GM12878 (cell line): ENCODE results near the gene HIRA. TPM values are rescaled to one million over a fixed set of nuclear protein-coding genes. Genes with fewer than 3 reads are reported as not detected.

Source experiments
- ATAC-seq: fragments of 200-7000 bp; cut with Tn5 transposase; 3 replicates; pipeline ENCODE4 v1.9.1; 2020; ENCODE audit warnings: mild to moderate bottlenecking, moderate library complexity
- BruUV-seq: library from RNA; stranded (reverse); fragments of 400-500 nt; replicated peaks from 2 replicates; lab custom pipeline; 2021; lab: Mats Ljungman, UMichigan
- CTCF ChIA-PET: fragments of 300-600 bp; sonication (Branson Sonifier 250); formaldehyde crosslinking; extraction: SDS; loops from one replicate; lab custom pipeline; 2021; ENCODE audit warnings: inconsistent platforms; lab: Yijun Ruan, JAX
- POLR2A ChIA-PET: fragments of 350-600 bp; formaldehyde crosslinking; extraction: SDS; loops from one replicate; lab custom pipeline; 2021; ENCODE audit warnings: inconsistent platforms; lab: Charles Lee
- RAD21 ChIA-PET: fragments of 300-600 bp; sonication (Branson Sonifier 250); formaldehyde crosslinking; loops from one replicate; lab custom pipeline; 2023; ENCODE audit warnings: antibody characterized with exemption; ENCODE audit not compliant: unreplicated experiment; lab: Charles Lee
- SMC1A ChIA-PET: fragments of 300-600 bp; sonication (Branson Sonifier 250); formaldehyde crosslinking; loops from one replicate; lab custom pipeline; 2023; ENCODE audit not compliant: unreplicated experiment, uncharacterized antibody; lab: Charles Lee
- DNase-seq: peaks from one replicate; pipeline ENCODE4 v3.0.0-alpha.2; 2011; ENCODE audit warnings: low read depth, low spot score
- FAIRE-seq: peaks from 3 replicates; lab custom pipeline; 2011; peaks lifted over from hg19 to GRCh38; lab: Jason Lieb, UNC
- H2AFZ ChIP-seq: 2 replicates; pipeline ENCODE4 v1.6.0; 2011; ENCODE audit warnings: low read depth, low read length, control low read depth; ENCODE audit not compliant: control insufficient read depth
- H3K27ac ChIP-seq: 2 replicates; pipeline ENCODE4 v1.5.1; 2011; ENCODE audit warnings: control low read depth; ENCODE audit not compliant: control insufficient read depth, insufficient read depth
- H3K27me3 ChIP-seq, 2 experiments: replicated peaks in 1 of 2; 2 replicates each; pipeline versions ENCODE4 v1.6.0 to v1.6.1; 2011; ENCODE audit warnings: low read length in 1 of 2; ENCODE audit not compliant: control insufficient read depth in 2 of 2, insufficient read depth in 2 of 2
- H3K36me3 ChIP-seq, 2 experiments: 2 replicates each; pipeline ENCODE4 v1.5.1; 2011; ENCODE audit warnings: low read length in 1 of 2; ENCODE audit not compliant: control insufficient read depth in 2 of 2, insufficient read depth in 2 of 2
- H3K4me1 ChIP-seq: 2 replicates; pipeline ENCODE4 v1.6.1; 2011; ENCODE audit warnings: mild to moderate bottlenecking, low read length, moderate library complexity, mixed read lengths; ENCODE audit not compliant: control insufficient read depth, insufficient read depth
- H3K4me2 ChIP-seq: 2 replicates; pipeline ENCODE4 v1.6.0; 2011; ENCODE audit warnings: control low read depth; ENCODE audit not compliant: control insufficient read depth, insufficient read depth
- H3K4me3 ChIP-seq: fragments of 200-600 bp; sonication (generic); 2 replicates; pipeline ENCODE4 v1.5.1; 2016
- H3K79me2 ChIP-seq: 2 replicates; pipeline ENCODE4 v1.6.0; 2011; ENCODE audit warnings: low read length; ENCODE audit not compliant: control insufficient read depth, insufficient read depth
- H3K9ac ChIP-seq: 2 replicates; pipeline ENCODE4 v1.8.0; 2011; ENCODE audit warnings: low read length, control low read depth, mixed read lengths; ENCODE audit not compliant: control insufficient read depth, insufficient read depth
- H3K9me3 ChIP-seq: replicated peaks from 3 replicates; pipeline ENCODE4 v1.5.1; 2011; ENCODE audit warnings: mild to moderate bottlenecking, low read length; ENCODE audit not compliant: control insufficient read depth, insufficient read depth
- H4K20me1 ChIP-seq: 2 replicates; pipeline ENCODE4 v1.6.0; 2011; ENCODE audit not compliant: control insufficient read depth, insufficient read depth
- ASH2L ChIP-seq: fragments of 300-600, 200-600 bp; sonication (generic); IDR thresholded peaks from 2 replicates; pipeline ENCODE4 v1.6.1; 2017; ENCODE audit warnings: low read depth, mild to moderate bottlenecking, borderline replicate concordance
- ATF7 ChIP-seq: fragments of 450-650 bp; IDR thresholded peaks from 2 replicates; pipeline ENCODE4 v1.6.1; 2016; ENCODE audit warnings: low read depth, mild to moderate bottlenecking
- BRCA1 ChIP-seq: IDR thresholded peaks from 2 replicates; pipeline ENCODE4 v1.6.1; 2011; ENCODE audit warnings: low read depth, low read length, improper control_type of control experiment
- KLF5 ChIP-seq: fragments of 450-650 bp; IDR thresholded peaks from 2 replicates; pipeline ENCODE4 v1.6.1; 2014; ENCODE audit warnings: mild to moderate bottlenecking; ENCODE audit not compliant: partially characterized antibody
- SIX5 ChIP-seq: IDR thresholded peaks from 2 replicates; pipeline ENCODE4 v1.6.1; 2011; ENCODE audit warnings: mild to moderate bottlenecking, low read depth, low read length, moderate library complexity; ENCODE audit not compliant: severe bottlenecking
- TBL1XR1 ChIP-seq: IDR thresholded peaks from 2 replicates; pipeline ENCODE4 v1.6.1; 2012; ENCODE audit warnings: low read depth, low read length, improper control_type of control experiment
- TCF3 ChIP-seq: IDR thresholded peaks from 2 replicates; pipeline ENCODE4 v1.6.1; 2012; ENCODE audit warnings: low read depth, mild to moderate bottlenecking, low read length, borderline replicate concordance; ENCODE audit not compliant: insufficient read depth
- ZNF207 ChIP-seq: fragments of 450-650 bp; IDR thresholded peaks from 2 replicates; pipeline ENCODE4 v1.6.1; 2014; ENCODE audit warnings: antibody characterized with exemption, mild to moderate bottlenecking, borderline replicate concordance
- WGBS: methylation state at CpG from one replicate; pipeline ENCODE4 v1.1.6; 2016; ENCODE audit warnings: low lambda C conversion rate; ENCODE audit not compliant: insufficient replicate concordance, insufficient coverage; ENCODE audit errors: missing lambda C conversion rate; 5-methylcytosine and 5-hydroxymethylcytosine counted together
- in situ Hi-C: fragments of 300-500 bp; cut with MboI; formaldehyde crosslinking; loops from 9 replicates; pipeline ENCODE4 v1.14.3; 2018; ENCODE audit warnings: mixed read lengths
- intact Hi-C: fragments of 100-400 bp; cut with micrococcal nuclease; formaldehyde crosslinking; loops from one replicate; pipeline ENCODE4 v1.14.2; 2022; ENCODE audit not compliant: unreplicated experiment
- polyA plus RNA-seq, 11 experiments: library from polyadenylated mRNA; depleted of rRNA in 4 of 11; unstranded in 6 of 11; stranded (reverse) in 5 of 11; fragments of >200 nt; fragmentation: Nextera tagmentation in 4 of 11; fragmentation: Illumina TruSeq in 1 of 11; extraction: Ambion mirVana in 4 of 11; extraction: Trizol in 1 of 11; gene quantifications; 1 replicate in 1 of 11; 2 replicates in 10 of 11; pipeline versions ENCODE4 v1.2.1 to v1.2.3, GENCODE V29; 2011 to 2016; ENCODE audit warnings: inconsistent platforms in 2 of 11, missing spikeins in 2 of 11, low read depth in 1 of 11
- total RNA-seq, 4 experiments: library from RNA; depleted of rRNA in 3 of 4; stranded (reverse); fragments of >200 nt in 3 of 4; fragmentation: Illumina TruSeq in 1 of 4; extraction: Trizol in 1 of 4; gene quantifications; 2 replicates each; pipeline versions ENCODE4 v1.2.1 to v1.2.3, GENCODE V29; 2013 to 2021
- TF ChIP-seq, protein P1 (sequence below): fragments of 450-650 bp; formaldehyde crosslinking; IDR thresholded peaks from 2 replicates; pipeline ENCODE4 v1.5.0; 2022; ENCODE audit warnings: mild to moderate bottlenecking, missing genetic modification characterization
- TF ChIP-seq, protein P2 (sequence below): fragments of 450-650 bp; IDR thresholded peaks from 2 replicates; pipeline ENCODE4 v1.6.1; 2018; ENCODE audit warnings: mild to moderate bottlenecking, low read depth, moderate library complexity; ENCODE audit not compliant: partially characterized antibody

The HIRA gene
- total and polyA plus RNA-seq, 10 of the 15 experiments (the other 5 are each of a cell fraction or from before 2014, with no cell fraction given) = 0.34 to 32.7 (median 14.5) TPM

DNA sequence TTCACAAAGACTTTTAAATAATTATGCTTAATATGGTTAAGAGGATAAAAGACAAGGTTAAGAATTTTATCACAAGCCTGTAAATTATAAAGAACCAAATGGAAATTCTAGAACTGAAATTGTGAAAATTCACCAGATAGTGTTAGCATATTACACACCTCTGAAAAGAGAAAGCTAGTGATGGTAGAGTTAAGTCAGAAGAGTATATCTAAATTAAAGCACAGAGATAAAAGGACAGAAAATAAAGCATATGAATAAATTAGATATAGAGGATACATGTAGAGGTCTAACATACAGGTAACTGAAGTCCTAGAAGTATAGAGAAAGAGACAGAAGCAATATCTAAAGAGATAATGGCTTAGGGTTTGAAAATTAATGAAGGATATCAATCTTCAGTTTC, 135.8 kb downstream of the HIRA start:
- SMC1A ChIA-PET = interaction anchor here (0.9 to 1.7 kb wide), 6 partner anchors 10 to 334 kb away, joined by 3 to 5 read pairs (median 4); partner anchors contain the start of gene CDC45
- peaks cover 9% of the 10 kb centered on the region for H3K4me1 ChIP-seq
- intact Hi-C loops = loop anchor here (10.0 kb wide), 2 partner anchors 129 to 179 kb away; partner anchors contain the start of genes CDC45 and UFD1

DNA sequence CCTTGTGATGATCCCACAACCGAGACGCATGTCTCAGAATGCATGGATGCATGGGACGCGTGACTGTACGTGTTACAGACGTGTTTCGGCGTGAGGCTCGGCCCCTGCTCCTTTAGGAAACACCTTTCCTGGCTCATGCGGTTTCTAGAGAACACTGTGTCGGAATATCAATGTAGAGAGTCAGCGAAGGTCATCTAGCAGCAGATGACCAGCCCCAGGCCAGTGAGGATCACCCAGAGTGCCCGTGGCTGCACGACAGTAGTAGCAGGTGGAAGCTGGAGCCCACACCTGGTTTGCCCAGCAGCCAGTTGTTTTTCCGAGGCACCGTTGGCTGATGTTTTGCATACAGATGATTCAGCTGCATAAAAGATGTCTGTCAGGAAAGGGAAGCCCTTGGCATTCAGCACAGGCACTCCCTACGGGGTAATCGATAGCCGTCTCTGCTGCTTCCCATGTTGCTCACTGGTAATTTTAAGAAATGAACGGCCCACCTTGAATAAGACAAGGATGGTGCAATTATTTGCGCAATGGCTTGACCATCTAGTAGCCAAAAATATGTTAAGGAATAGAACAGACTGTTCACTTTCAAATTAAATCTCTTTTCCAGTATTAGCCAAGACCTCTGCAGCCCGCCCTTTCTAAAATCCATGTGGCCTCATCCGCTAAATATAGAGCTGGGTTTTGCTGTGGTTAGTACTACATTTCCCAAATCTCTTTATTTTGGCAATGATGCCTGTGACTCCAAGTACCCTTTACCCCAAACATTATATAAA, 138.9 kb downstream of the HIRA start:
- FAIRE-seq = no peak
- peak overlapping the region; percentile 96; the same call in 1 of the 2 replicates for H3K4me3 ChIP-seq
- TF ChIP-seq, protein P1, sequence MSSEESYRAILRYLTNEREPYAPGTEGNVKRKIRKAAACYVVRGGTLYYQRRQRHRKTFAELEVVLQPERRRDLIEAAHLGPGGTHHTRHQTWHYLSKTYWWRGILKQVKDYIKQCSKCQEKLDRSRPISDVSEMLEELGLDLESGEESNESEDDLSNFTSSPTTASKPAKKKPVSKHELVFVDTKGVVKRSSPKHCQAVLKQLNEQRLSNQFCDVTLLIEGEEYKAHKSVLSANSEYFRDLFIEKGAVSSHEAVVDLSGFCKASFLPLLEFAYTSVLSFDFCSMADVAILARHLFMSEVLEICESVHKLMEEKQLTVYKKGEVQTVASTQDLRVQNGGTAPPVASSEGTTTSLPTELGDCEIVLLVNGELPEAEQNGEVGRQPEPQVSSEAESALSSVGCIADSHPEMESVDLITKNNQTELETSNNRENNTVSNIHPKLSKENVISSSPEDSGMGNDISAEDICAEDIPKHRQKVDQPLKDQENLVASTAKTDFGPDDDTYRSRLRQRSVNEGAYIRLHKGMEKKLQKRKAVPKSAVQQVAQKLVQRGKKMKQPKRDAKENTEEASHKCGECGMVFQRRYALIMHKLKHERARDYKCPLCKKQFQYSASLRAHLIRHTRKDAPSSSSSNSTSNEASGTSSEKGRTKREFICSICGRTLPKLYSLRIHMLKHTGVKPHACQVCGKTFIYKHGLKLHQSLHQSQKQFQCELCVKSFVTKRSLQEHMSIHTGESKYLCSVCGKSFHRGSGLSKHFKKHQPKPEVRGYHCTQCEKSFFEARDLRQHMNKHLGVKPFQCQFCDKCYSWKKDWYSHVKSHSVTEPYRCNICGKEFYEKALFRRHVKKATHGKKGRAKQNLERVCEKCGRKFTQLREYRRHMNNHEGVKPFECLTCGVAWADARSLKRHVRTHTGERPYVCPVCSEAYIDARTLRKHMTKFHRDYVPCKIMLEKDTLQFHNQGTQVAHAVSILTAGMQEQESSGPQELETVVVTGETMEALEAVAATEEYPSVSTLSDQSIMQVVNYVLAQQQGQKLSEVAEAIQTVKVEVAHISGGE (CRISPR knock-in tag) = no peak
- no peak for TF ChIP-seq ZNF207
- TF ChIP-seq ASH2L = no peak
- TF ChIP-seq BRCA1 = no peak
- TF ChIP-seq, protein P2, sequence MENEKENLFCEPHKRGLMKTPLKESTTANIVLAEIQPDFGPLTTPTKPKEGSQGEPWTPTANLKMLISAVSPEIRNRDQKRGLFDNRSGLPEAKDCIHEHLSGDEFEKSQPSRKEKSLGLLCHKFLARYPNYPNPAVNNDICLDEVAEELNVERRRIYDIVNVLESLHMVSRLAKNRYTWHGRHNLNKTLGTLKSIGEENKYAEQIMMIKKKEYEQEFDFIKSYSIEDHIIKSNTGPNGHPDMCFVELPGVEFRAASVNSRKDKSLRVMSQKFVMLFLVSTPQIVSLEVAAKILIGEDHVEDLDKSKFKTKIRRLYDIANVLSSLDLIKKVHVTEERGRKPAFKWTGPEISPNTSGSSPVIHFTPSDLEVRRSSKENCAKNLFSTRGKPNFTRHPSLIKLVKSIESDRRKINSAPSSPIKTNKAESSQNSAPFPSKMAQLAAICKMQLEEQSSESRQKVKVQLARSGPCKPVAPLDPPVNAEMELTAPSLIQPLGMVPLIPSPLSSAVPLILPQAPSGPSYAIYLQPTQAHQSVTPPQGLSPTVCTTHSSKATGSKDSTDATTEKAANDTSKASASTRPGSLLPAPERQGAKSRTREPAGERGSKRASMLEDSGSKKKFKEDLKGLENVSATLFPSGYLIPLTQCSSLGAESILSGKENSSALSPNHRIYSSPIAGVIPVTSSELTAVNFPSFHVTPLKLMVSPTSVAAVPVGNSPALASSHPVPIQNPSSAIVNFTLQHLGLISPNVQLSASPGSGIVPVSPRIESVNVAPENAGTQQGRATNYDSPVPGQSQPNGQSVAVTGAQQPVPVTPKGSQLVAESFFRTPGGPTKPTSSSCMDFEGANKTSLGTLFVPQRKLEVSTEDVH = no peak
- TF ChIP-seq KLF5 = no peak

More for the DNA sequence above, 135.8 kb downstream of the HIRA start:
- H3K27me3 ChIP-seq = peaks cover 3 to 4% of the 10 kb centered on the region in 2 experiments
- CTCF ChIA-PET = interaction anchor here (0.6 to 2.9 kb wide), 4 partner anchors 10 to 1103 kb away, joined by 3 to 10 read pairs (median 4); partner anchors contain the start of gene SLC25A1
- TF ChIP-seq TBL1XR1 (no peak), ATF7 (no peak), TCF3 (no peak), SIX5 (no peak)
- TF ChIP-seq, all 136 proteins: peak for 0
- in situ Hi-C loops = no loop called here
- Histone ChIP-seq H3K9me3 (no peaks in the 10 kb centered on the region), H3K27ac (no peak overlapping the region), H3K4me2 (no peak overlapping the region), H4K20me1 (no peaks in the 10 kb centered on the region), H3K36me3 (no peaks in the 10 kb centered on the region), H3K4me3 (no peak overlapping the region), H3K9ac (no peak overlapping the region), H2AFZ (no peak overlapping the region), H3K79me2 (no peaks in the 10 kb centered on the region)
- BruUV-seq = no TSS peak
- DNase-seq = no peak
- ChIA-PET POLR2A (no interaction called here), RAD21 (interaction anchor here (1.1 to 1.4 kb wide), 2 partner anchors 117 to 181 kb away, joined by 3 to 4 read pairs; partner anchors contain the start of gene SLC25A1)
- no peak for FAIRE-seq
- ATAC-seq = no peak

More for the DNA sequence above, 138.9 kb downstream of the HIRA start:
- H4K20me1 ChIP-seq = no peaks in the 10 kb centered on the region
- no peaks in the 10 kb centered on the region for H3K9me3 ChIP-seq
- POLR2A ChIA-PET = interaction anchor here (0.7 to 1.0 kb wide), 2 partner anchors 114 to 186 kb away, joined by 3 read pairs; partner anchors contain the start of genes SLC25A1 and UFD1
- peak overlapping the region; percentile 79 for H3K9ac ChIP-seq
- intact Hi-C loops (loop anchor here (10.0 kb wide), 2 partner anchors 132 to 182 kb away; partner anchors contain the start of genes CDC45 and UFD1), in situ Hi-C loops (loop anchor here (5.0 kb wide), 1 partner anchor 110 kb away; no protein-coding TSS in a partner anchor)
- BruUV-seq = no TSS peak
- RAD21 ChIA-PET = interaction anchor here (1.0 to 1.3 kb wide), 3 partner anchors 68 to 114 kb away, joined by 3 read pairs; partner anchors contain the start of gene SLC25A1
- CTCF ChIA-PET = interaction anchor here (1.2 to 1.8 kb wide), 2 partner anchors 148 to 337 kb away, joined by 3 to 4 read pairs; partner anchors contain the start of gene ESS2
- peak overlapping the region; percentile 99 for H3K4me2 ChIP-seq
- SMC1A ChIA-PET = interaction anchor here (0.6 to 1.2 kb wide), 4 partner anchors 16 to 337 kb away, joined by 3 to 4 read pairs (median 4); no protein-coding TSS in a partner anchor
- H3K36me3 ChIP-seq = no peaks in the 10 kb centered on the region
- H2AFZ ChIP-seq = peak overlapping the region; percentile 99
- no peak for ATAC-seq
- DNase-seq = no peak
- no peaks in the 10 kb centered on the region for H3K79me2 ChIP-seq
- H3K4me1 ChIP-seq = peaks cover 9% of the 10 kb centered on the region
- no peak overlapping the region for H3K27ac ChIP-seq
- peaks cover 7 to 15% of the 10 kb centered on the region in 2 experiments for H3K27me3 ChIP-seq
- WGBS = 85% methylated on average over 23 of the region's 23 CpGs
